ENCODE data around the gene WASF2. TPM values are rescaled to one million over a fixed set of nuclear protein-coding genes. Genes with fewer than 3 reads are reported as not detected.

The WASF2 gene
- total RNA-seq, 1 experiment from 2014 or later = 65.9 TPM

DNA sequence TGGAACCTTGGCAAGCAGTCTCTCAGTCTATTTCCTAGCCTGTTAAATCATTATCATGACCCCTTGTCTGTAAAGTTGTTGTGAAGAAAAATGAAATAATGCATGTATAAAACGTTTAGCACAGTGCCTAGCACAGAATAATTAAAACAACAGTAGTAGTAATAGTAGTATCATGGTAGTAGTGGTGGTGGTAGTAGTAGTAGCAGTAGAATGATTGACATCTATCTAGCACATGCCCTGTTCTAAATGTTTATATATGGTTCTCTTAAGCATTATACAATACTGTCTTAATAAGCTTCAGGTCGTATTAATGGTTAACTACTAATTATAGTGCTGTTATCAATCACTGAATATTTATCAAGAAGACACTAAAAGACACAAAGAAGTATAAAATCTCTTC, 50.8 kb downstream of the WASF2 start:
- H2BK12ac ChIP-seq (ENCODE audit: insufficient read length, low read depth, low read length) = no peak overlapping the region
- no peak overlapping the region for H3K27ac ChIP-seq (ENCODE audit: insufficient read length, low read depth, low read length)
- no peak overlapping the region for H4K5ac ChIP-seq (ENCODE audit: insufficient read length, low read depth, low read length)
- no peak overlapping the region for H3K4me2 ChIP-seq (ENCODE audit: insufficient read depth, insufficient read length, low read length)
- H3K4ac ChIP-seq (ENCODE audit: low read depth, low read length) = no peak overlapping the region
- H2BK20ac ChIP-seq (ENCODE audit: low read depth, low read length, poor library complexity, severe bottlenecking) = no peak overlapping the region
- Mint-ChIP-seq H3K4me1 (peaks cover 28 to 29% of the 10 kb centered on the region in 2 experiments), H3K27ac (peak overlapping the region in 1 of 3 experiments; percentile 32; a peak in 2 of 7 replicates), H3K9me3 (no peaks in the 10 kb centered on the region), H3K27me3 (ENCODE audit: low read depth) (no peaks in the 10 kb centered on the region), H3K36me3 (ENCODE audit: insufficient read depth in 1 of 3, low read depth in 3 of 3) (no peaks in the 10 kb centered on the region; a peak in 3 of 7 replicates), H3K4me3 (no peak overlapping the region)
- H3K14ac ChIP-seq (ENCODE audit: insufficient read depth, low read length) = no peak overlapping the region
- no peak for DNase-seq
- no peak overlapping the region for H3K18ac ChIP-seq (ENCODE audit: insufficient read length, low read depth, low read length)
- no peak overlapping the region for H3K56ac ChIP-seq (ENCODE audit: insufficient read length, low read depth, low read length)
- no peaks in the 10 kb centered on the region; the same call in 1 of the 2 replicates for H3K4me1 ChIP-seq (ENCODE audit: insufficient read depth, low read length)
- no peak overlapping the region for H2BK120ac ChIP-seq (ENCODE audit: low read depth, low read length, poor library complexity, severe bottlenecking)
- peaks cover 4% of the 10 kb centered on the region; the same call in 1 of the 2 replicates for H3K79me2 ChIP-seq (ENCODE audit: insufficient read depth, low read length)
- no peaks in the 10 kb centered on the region for H4K20me1 ChIP-seq (ENCODE audit: control insufficient read depth, insufficient read depth, insufficient read length)
- H2BK15ac ChIP-seq (ENCODE audit: low read depth, low read length) = no peak overlapping the region
- no peak overlapping the region for H3K23ac ChIP-seq (ENCODE audit: insufficient read length, low read depth, low read length)
- TF ChIP-seq, protein P1, sequence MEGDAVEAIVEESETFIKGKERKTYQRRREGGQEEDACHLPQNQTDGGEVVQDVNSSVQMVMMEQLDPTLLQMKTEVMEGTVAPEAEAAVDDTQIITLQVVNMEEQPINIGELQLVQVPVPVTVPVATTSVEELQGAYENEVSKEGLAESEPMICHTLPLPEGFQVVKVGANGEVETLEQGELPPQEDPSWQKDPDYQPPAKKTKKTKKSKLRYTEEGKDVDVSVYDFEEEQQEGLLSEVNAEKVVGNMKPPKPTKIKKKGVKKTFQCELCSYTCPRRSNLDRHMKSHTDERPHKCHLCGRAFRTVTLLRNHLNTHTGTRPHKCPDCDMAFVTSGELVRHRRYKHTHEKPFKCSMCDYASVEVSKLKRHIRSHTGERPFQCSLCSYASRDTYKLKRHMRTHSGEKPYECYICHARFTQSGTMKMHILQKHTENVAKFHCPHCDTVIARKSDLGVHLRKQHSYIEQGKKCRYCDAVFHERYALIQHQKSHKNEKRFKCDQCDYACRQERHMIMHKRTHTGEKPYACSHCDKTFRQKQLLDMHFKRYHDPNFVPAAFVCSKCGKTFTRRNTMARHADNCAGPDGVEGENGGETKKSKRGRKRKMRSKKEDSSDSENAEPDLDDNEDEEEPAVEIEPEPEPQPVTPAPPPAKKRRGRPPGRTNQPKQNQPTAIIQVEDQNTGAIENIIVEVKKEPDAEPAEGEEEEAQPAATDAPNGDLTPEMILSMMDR (conservative IDR thresholded peaks at IDR 0.05) = no peak
- H3K27me3 ChIP-seq (ENCODE audit: insufficient read depth, low read length) = no peaks in the 10 kb centered on the region
- no peak overlapping the region for H2AFZ ChIP-seq (ENCODE audit: low read length)
- H3K23me2 ChIP-seq (ENCODE audit: insufficient read length, low read depth, low read length, poor library complexity, severe bottlenecking) = no peaks in the 10 kb centered on the region
- no peak overlapping the region for H3K9ac ChIP-seq (ENCODE audit: extremely low read depth, insufficient read length, low read length)
- peaks cover 3% of the 10 kb centered on the region for H3K79me1 ChIP-seq (ENCODE audit: insufficient read depth, low read depth, low read length, poor library complexity, severe bottlenecking)
- no peaks in the 10 kb centered on the region for H3K9me3 ChIP-seq (ENCODE audit: control insufficient read depth, low read depth, low read length)
- no CpG with 5 or more reads among the region's 2 CpGs for WGBS (ENCODE audit: extremely low coverage, insufficient read length, low lambda C conversion rate)
- H4K91ac ChIP-seq (ENCODE audit: insufficient read length, low read depth, low read length) = no peak overlapping the region
- no peak overlapping the region for H2AK5ac ChIP-seq (ENCODE audit: insufficient read length, low read length)
- no peak overlapping the region for H2BK5ac ChIP-seq (ENCODE audit: insufficient read length, low read length)
- no peak overlapping the region for H3T11ph ChIP-seq (ENCODE audit: low read length)
- no peak overlapping the region for H4K8ac ChIP-seq (replicated peaks; ENCODE audit: insufficient read length, low read depth, low read length)
